MM.1S (cell line): ENCODE measurements around the gene SMYD4.

ENCODE experiments used
- DNase-seq: peaks from one replicate; pipeline ENCODE4 v3.0.0-alpha.2; 2015
- H2AFZ ChIP-seq: fragments of 300-600 bp; sonication (generic); 2 replicates; pipeline ENCODE4 v1.6.0; 2016; ENCODE audit warnings: antibody characterized with exemption, low read length
- H3F3A ChIP-seq: fragments of 300-600 bp; sonication (generic); 2 replicates; pipeline ENCODE4 v1.6.1; 2016; ENCODE audit warnings: mild to moderate bottlenecking, antibody characterized with exemption, low read length, moderate library complexity, mixed read lengths; ENCODE audit not compliant: insufficient read depth
- H3K27ac ChIP-seq: fragments of 300-600 bp; sonication (generic); 2 replicates; pipeline ENCODE4 v1.5.1; 2016; ENCODE audit warnings: mild to moderate bottlenecking, low read length
- H3K27me3 ChIP-seq: fragments of 300-600 bp; sonication (generic); replicated peaks from 2 replicates; pipeline ENCODE4 v1.6.0; 2016; ENCODE audit warnings: low read length; ENCODE audit not compliant: insufficient read depth
- H3K36me3 ChIP-seq: fragments of 300-600 bp; sonication (generic); replicated peaks from 2 replicates; pipeline ENCODE4 v1.6.1; 2016; ENCODE audit warnings: mild to moderate bottlenecking, low read length, mixed read lengths; ENCODE audit not compliant: insufficient read depth
- H3K4me1 ChIP-seq: fragments of 300-600 bp; sonication (generic); 2 replicates; pipeline ENCODE4 v1.6.1; 2016; ENCODE audit warnings: low read length, mixed read lengths
- H3K4me2 ChIP-seq: fragments of 300-600 bp; sonication (generic); 2 replicates; pipeline ENCODE4 v1.6.0; 2016; ENCODE audit warnings: low read depth, low read length
- H3K4me3 ChIP-seq: fragments of 300-600 bp; sonication (generic); 2 replicates; pipeline ENCODE4 v1.5.1; 2016; ENCODE audit warnings: low read length, mixed read lengths
- H3K79me2 ChIP-seq: fragments of 300-600 bp; sonication (generic); 2 replicates; pipeline ENCODE4 v1.6.1; 2016; ENCODE audit warnings: mixed run types, low read length, mixed read lengths
- H3K9ac ChIP-seq: fragments of 300-600 bp; sonication (generic); 2 replicates; pipeline ENCODE4 v1.6.1; 2016; ENCODE audit warnings: low read length, mixed read lengths
- H3K9me2 ChIP-seq: fragments of 300-600 bp; sonication (generic); replicated peaks from 2 replicates; pipeline ENCODE4 v1.6.1; 2016; ENCODE audit warnings: mild to moderate bottlenecking, low read length, mixed read lengths; ENCODE audit not compliant: insufficient read depth
- H3K9me3 ChIP-seq: fragments of 300-600 bp; sonication (generic); replicated peaks from 2 replicates; pipeline ENCODE4 v1.6.1; 2016; ENCODE audit warnings: mild to moderate bottlenecking, low read length, mixed read lengths; ENCODE audit not compliant: insufficient read depth
- H4K20me1 ChIP-seq: fragments of 300-600 bp; sonication (generic); 2 replicates; pipeline ENCODE4 v1.6.1; 2016; ENCODE audit warnings: mild to moderate bottlenecking, low read length, moderate library complexity, mixed read lengths; ENCODE audit not compliant: insufficient read depth
- CTCF ChIP-seq: fragments of 300-600 bp; sonication (generic); IDR thresholded peaks from 2 replicates; pipeline ENCODE4 v1.5.1; 2016; ENCODE audit warnings: antibody characterized with exemption, low read length, mixed read lengths
- EZH2 ChIP-seq: fragments of 300-600 bp; sonication (generic); optimal IDR thresholded peaks from 2 replicates; pipeline ENCODE3; 2017; ENCODE audit warnings: low read depth, mild to moderate bottlenecking, antibody characterized with exemption, low read length, mixed read lengths
- EZH2phosphoT487 ChIP-seq: fragments of 300-600 bp; sonication (generic); IDR thresholded peaks from 2 replicates; pipeline ENCODE4 v1.6.1; 2018; ENCODE audit warnings: antibody characterized with exemption, low read length

Gene SMYD4

GRCh38 chr17:1867307-1867706 is 37.6 kb upstream of the SMYD4 start:
- no peaks in the 10 kb centered on the region for H3K9me3 ChIP-seq
- no peak for TF ChIP-seq CTCF
- no peak for TF ChIP-seq EZH2phosphoT487
- no peak for TF ChIP-seq EZH2
- no peak overlapping the region for H2AFZ ChIP-seq
- DNase-seq: no peak
- H3K9ac ChIP-seq: no peak overlapping the region
- no peaks in the 10 kb centered on the region; the same call in none of the 2 replicates for H3K79me2 ChIP-seq
- no peak overlapping the region for H3K27ac ChIP-seq
- no peaks in the 10 kb centered on the region; the same call in 1 of the 2 replicates for H3K36me3 ChIP-seq
- no peaks in the 10 kb centered on the region for H3F3A ChIP-seq
- H4K20me1 ChIP-seq: no peaks in the 10 kb centered on the region
- no peaks in the 10 kb centered on the region for H3K9me2 ChIP-seq
- no peaks in the 10 kb centered on the region for H3K27me3 ChIP-seq
- H3K4me1 ChIP-seq: no peaks in the 10 kb centered on the region
- H3K4me2 ChIP-seq: no peak overlapping the region
- no peak overlapping the region for H3K4me3 ChIP-seq

GRCh38 chr17:1865252-1866037 is 35.7 kb upstream of the SMYD4 start:
- H3K4me2 ChIP-seq: no peak overlapping the region
- H3K27ac ChIP-seq: no peak overlapping the region
- H3K27me3 ChIP-seq: no peaks in the 10 kb centered on the region
- H3K9me3 ChIP-seq: no peaks in the 10 kb centered on the region
- H3K79me2 ChIP-seq: no peaks in the 10 kb centered on the region; the same call in 1 of the 2 replicates
- peak; percentile 56 for DNase-seq
- H3K9me2 ChIP-seq: no peaks in the 10 kb centered on the region
- no peaks in the 10 kb centered on the region for H3K4me1 ChIP-seq
- H3K36me3 ChIP-seq: no peaks in the 10 kb centered on the region; the same call in 1 of the 2 replicates
- H3K9ac ChIP-seq: no peak overlapping the region
- H2AFZ ChIP-seq: no peak overlapping the region
- H4K20me1 ChIP-seq: no peaks in the 10 kb centered on the region
- H3F3A ChIP-seq: no peaks in the 10 kb centered on the region
- TF ChIP-seq EZH2phosphoT487 (no peak), EZH2 (no peak), CTCF (peak; percentile 61)
- H3K4me3 ChIP-seq: no peak overlapping the region

GRCh38 chr17:1861391-1862010 is 31.8 kb upstream of the SMYD4 start:
- no peaks in the 10 kb centered on the region for H3K9me3 ChIP-seq
- H3K27ac ChIP-seq: no peak overlapping the region

More at GRCh38 chr17:1861391-1862010, 31.8 kb upstream of the SMYD4 start:
- no peak overlapping the region for H2AFZ ChIP-seq
- H3K4me1 ChIP-seq: no peaks in the 10 kb centered on the region
- H4K20me1 ChIP-seq: no peaks in the 10 kb centered on the region
- H3K36me3 ChIP-seq: no peaks in the 10 kb centered on the region; the same call in 1 of the 2 replicates
- no peak overlapping the region for H3K4me2 ChIP-seq
- H3K4me3 ChIP-seq: no peak overlapping the region
- H3K9me2 ChIP-seq: no peaks in the 10 kb centered on the region
- no peak for DNase-seq
- no peaks in the 10 kb centered on the region; the same call in 1 of the 2 replicates for H3K79me2 ChIP-seq
- H3F3A ChIP-seq: no peaks in the 10 kb centered on the region
- no peaks in the 10 kb centered on the region for H3K27me3 ChIP-seq
- TF ChIP-seq EZH2phosphoT487 (no peak), EZH2 (no peak), CTCF (no peak)
- H3K9ac ChIP-seq: no peak overlapping the region
